Psoas muscle (tissue), 8 donors: ENCODE data around the gene DHX30. TPM values are rescaled to one million over a fixed set of nuclear protein-coding genes. Genes with fewer than 3 reads are reported as not detected.
"Not testable (repeated sequence)": the region's sequence is repeated elsewhere in the genome, so short reads cannot be mapped to it uniquely, and the experiment has no call there.

ENCODE experiments used
- ATAC-seq, 4 donors: fragments of 200-7000 bp; cut with Tn5 transposase; one replicate each; pipeline ENCODE4 v1.9.1; 2020; ENCODE audit warnings: moderate library complexity in 3 of 4, mild to moderate bottlenecking in 2 of 4
- DNase-seq, 2 donors: peaks; one replicate each; pipeline ENCODE4 v3.0.0-alpha.2; 2020
- H3K27ac ChIP-seq: fragments of 200-600 bp; one replicate; pipeline ENCODE4 v1.8.0; 2022
- H3K27me3 ChIP-seq, 3 donors: fragments of 200-600 bp in 1 of 3; one replicate each; pipeline versions ENCODE4 v1.6.1 to v1.8.0; 2013 to 2022; ENCODE audit warnings: low read length in 2 of 3, mild to moderate bottlenecking in 2 of 3, moderate library complexity in 1 of 3; ENCODE audit not compliant: insufficient read depth in 3 of 3
- H3K36me3 ChIP-seq, 2 donors: fragments of 200-600 bp in 1 of 2; one replicate each; pipeline versions ENCODE4 v1.6.1 to v1.8.0; 2013 to 2022; ENCODE audit warnings: low read depth in 1 of 2, mild to moderate bottlenecking in 1 of 2, moderate library complexity in 1 of 2; ENCODE audit not compliant: insufficient read depth in 1 of 2
- H3K4me1 ChIP-seq: fragments of 200-600 bp; one replicate; pipeline ENCODE4 v1.8.0; 2022
- H3K4me3 ChIP-seq: fragments of 200-600 bp; one replicate; pipeline ENCODE4 v1.8.0; 2022; ENCODE audit warnings: mild to moderate bottlenecking
- H3K9me3 ChIP-seq: fragments of 200-600 bp; one replicate; pipeline ENCODE4 v1.8.0; 2022
- CTCF ChIP-seq: fragments of 200-600 bp; IDR thresholded peaks from one replicate; pipeline ENCODE4 v1.8.0; 2022; ENCODE audit warnings: antibody characterized with exemption
- WGBS, 3 donors: extraction: QIAGEN DNeasy Blood & Tissue Kit; methylation state at CpG; one replicate each; pipeline versions ENCODE4 v1.1.6 to v1.1.7; 2013; 5-methylcytosine and 5-hydroxymethylcytosine counted together
- intact Hi-C, 2 donors: fragments of 100-400 bp; cut with DNase I; formaldehyde crosslinking; loops; one replicate each; pipeline versions ENCODE4 v1.11.0 to v1.14.2; 2022
- polyA plus RNA-seq, 3 donors: library from polyadenylated mRNA; stranded (reverse); fragments of 200-250 nt; gene quantifications; one replicate each; pipeline ENCODE4 v1.2.3, GENCODE V29; 2013
- total RNA-seq, 4 donors: library from RNA; stranded (reverse); fragmentation: NEBNext Ultra II Directional in 2 of 4; extraction: Animal tissue kit (Norgen Biotek cat#: 25700) in 2 of 4; gene quantifications; one replicate each; pipeline versions ENCODE4 v1.2.1 to v1.2.4, GENCODE V29; 2021 to 2023
- donor health status: healthy with polysubstance abuse.
- donor health status: DM: no; HTN: no; CAD: no; lungs with moderate emphysema.
- donor health status: Bipolar disorder and iron deficiency.
- donor health status: healthy.
- donor health status: DM: yes; HTN: yes; CAD: no.
- donor health status: DM: no; HTN: no; CAD: no.
- donor health status: DM: no; HTN: no; CAD: no.
- donor health status: DM: yes; HTN: yes; CAD: no.

DHX30 gene
- total and polyA plus RNA-seq, 7 donors = 40.6 to 62.3 (median 48.8) TPM

GRCh38 chr3:47824541-47825473 is 21.9 kb downstream of the DHX30 start:
- H3K27ac ChIP-seq = peak overlapping the region; percentile 85
- peaks cover 13% of the 10 kb centered on the region for H3K4me1 ChIP-seq
- H3K4me3 ChIP-seq = peak overlapping the region; percentile 93
- WGBS, 3 donors = 3% methylated on average over 67 to 77 of the region's 77 CpGs
- ATAC-seq (peak; percentile 98 to 100 (median 99)), DNase-seq (peak; percentile 83 to 89)
- H3K36me3 ChIP-seq = peaks cover 16 to 65% of the 10 kb centered on the region in 2 donors
- intact Hi-C loops = loop anchor here in 1 of 2 donors (5.0 to 10.0 kb wide), 2 partner anchors 270 to 327 kb away; no protein-coding TSS in a partner anchor
- no peaks in the 10 kb centered on the region for H3K9me3 ChIP-seq
- no peaks in the 10 kb centered on the region for H3K27me3 ChIP-seq
- TF ChIP-seq CTCF = peak; percentile 84

GRCh38 chr3:47825590-47825989 is 22.7 kb downstream of the DHX30 start:
- Histone ChIP-seq H3K9me3 (no peaks in the 10 kb centered on the region), H3K4me3 (peak overlapping the region; percentile 93), H3K4me1 (peaks cover 13% of the 10 kb centered on the region), H3K27me3 (no peaks in the 10 kb centered on the region), H3K27ac (peak overlapping the region; percentile 85), H3K36me3 (peaks cover 16 to 65% of the 10 kb centered on the region in 2 donors)
- intact Hi-C loops = loop anchor here in 1 of 2 donors (5.0 to 10.0 kb wide), 2 partner anchors 269 to 327 kb away; no protein-coding TSS in a partner anchor
- ATAC-seq = peak in 2 of 4 donors; percentile 12 to 23
- 14 to 15% (median 15%) methylated on average over 7 of the region's 7 CpGs for WGBS, 3 donors
- DNase-seq = no peak
- no peak for TF ChIP-seq CTCF

GRCh38 chr3:47829482-47829881 is 26.5 kb downstream of the DHX30 start:
- not testable (repeated sequence) for H3K9me3 ChIP-seq, DNase-seq, H3K27me3 ChIP-seq, ATAC-seq, H3K27ac ChIP-seq, H3K4me3 ChIP-seq
- Histone ChIP-seq H3K4me1 (peaks cover 13% of the 10 kb centered on the region), H3K36me3 (peaks cover 18 to 86% of the 10 kb centered on the region in 2 donors)
- 93 to 98% (median 94%) methylated on average over 9 of the region's 9 CpGs for WGBS, 3 donors
- intact Hi-C loops = loop anchor here in 1 of 2 donors (5.0 to 10.0 kb wide), 2 partner anchors 265 to 323 kb away; no protein-coding TSS in a partner anchor

GRCh38 chr3:47836986-47837385 is 34.0 kb downstream of the DHX30 start:
- Histone ChIP-seq H3K27me3 (no peaks in the 10 kb centered on the region), H3K9me3 (no peaks in the 10 kb centered on the region)
- WGBS, 3 donors = 65 to 91% (median 69%) methylated on average over 7 of the region's 7 CpGs

More at GRCh38 chr3:47836986-47837385, 34.0 kb downstream of the DHX30 start:
- no peak for DNase-seq
- peaks cover 5 to 91% of the 10 kb centered on the region in 2 donors for H3K36me3 ChIP-seq
- H3K27ac ChIP-seq = no peak overlapping the region
- no peak for TF ChIP-seq CTCF
- intact Hi-C loops = loop anchor here in 1 of 2 donors (5.0 kb wide), 2 partner anchors 155 to 315 kb away; no protein-coding TSS in a partner anchor
- ATAC-seq = no peak
- H3K4me3 ChIP-seq = no peak overlapping the region
- H3K4me1 ChIP-seq = no peaks in the 10 kb centered on the region
